Kidney capillary endothelial cell (primary cell): Measurements from ENCODE around the gene SHANK1.

Source experiments
- DNase-seq: peaks from one replicate; pipeline ENCODE4 v3.0.0-alpha.2; 2018; ENCODE audit warnings: low spot score

The SHANK1 gene

DNA sequence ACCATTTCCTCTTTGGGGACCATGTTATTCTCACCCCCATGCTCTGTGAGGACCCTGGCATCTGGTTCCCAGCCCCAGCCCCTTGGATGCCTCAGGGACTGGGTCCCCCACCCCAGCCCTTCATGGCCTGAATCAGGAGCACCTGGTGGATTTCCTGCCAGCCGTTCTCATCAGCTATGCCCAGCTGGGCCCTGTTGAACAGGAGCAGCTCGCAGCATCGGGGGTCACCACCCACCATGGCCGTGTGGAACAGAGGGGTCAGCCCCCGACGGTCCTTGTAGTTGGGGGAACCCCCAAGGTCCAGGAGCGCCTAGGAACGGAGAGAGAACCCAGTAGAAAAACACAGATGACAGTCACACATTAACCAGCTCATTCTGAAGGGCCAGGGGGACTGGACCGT lies 7.8 kb downstream of the SHANK1 start:
- no peak for DNase-seq

DNA sequence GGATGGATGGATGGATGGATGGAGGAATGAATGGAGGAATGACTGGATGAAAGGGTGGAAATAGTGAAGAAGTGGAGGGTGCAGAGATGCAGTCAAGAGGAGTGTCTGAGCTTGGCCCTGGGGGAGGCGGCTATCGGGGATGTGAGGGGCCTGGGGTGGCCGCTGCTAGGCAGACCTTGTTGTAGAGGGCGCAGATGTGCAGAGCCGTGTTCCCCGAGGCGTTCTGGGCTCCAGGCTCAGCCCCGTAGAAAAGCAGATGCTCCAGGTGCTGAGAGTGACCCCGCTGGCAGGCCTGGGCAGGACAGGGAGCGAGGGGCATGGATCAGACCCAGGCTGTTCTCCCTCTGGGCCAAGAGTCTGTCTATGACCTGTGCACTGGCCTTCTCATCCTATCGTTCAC lies 8.4 kb downstream of the SHANK1 start:
- DNase-seq, result no peak

DNA sequence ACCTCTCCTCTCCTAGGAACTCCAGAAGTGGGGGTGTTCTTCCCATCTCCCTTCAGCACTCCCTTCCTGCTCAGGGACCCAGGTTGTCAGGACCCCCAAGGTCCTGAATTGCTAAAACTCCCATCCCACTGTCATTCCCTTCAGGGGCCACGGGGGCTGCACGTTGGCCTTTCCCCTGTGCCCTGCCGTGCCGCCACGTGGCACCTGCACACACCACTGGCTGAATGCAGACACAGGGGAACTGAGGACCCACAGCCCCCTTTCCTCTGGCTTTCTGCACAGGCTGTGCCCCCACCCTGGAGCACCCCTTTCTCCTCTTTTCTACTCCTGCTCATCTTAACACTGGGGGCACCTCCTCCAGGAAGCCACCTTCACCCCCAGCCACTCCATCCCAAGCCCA lies 9.0 kb downstream of the SHANK1 start:
- no peak for DNase-seq

DNA sequence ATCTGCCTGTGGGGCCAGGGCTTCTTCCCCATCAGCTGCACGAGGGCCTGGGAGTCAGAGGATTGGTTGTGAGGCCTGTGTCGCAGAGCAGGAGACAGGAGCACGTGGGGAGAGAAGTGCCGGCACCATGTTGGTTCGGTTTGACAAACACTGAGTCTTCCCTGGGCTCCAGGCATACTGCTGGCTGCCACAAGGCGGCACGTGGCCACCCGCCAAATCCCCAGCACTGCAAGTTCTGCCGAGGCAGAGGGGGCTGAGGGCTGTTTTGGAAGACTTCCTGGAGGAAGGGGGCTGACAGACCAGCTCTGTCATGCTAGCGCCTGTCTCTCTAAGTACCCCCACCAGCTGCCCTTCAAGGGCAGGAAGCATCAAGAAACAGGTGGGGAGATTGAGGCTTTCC lies 9.5 kb downstream of the SHANK1 start:
- no peak for DNase-seq

DNA sequence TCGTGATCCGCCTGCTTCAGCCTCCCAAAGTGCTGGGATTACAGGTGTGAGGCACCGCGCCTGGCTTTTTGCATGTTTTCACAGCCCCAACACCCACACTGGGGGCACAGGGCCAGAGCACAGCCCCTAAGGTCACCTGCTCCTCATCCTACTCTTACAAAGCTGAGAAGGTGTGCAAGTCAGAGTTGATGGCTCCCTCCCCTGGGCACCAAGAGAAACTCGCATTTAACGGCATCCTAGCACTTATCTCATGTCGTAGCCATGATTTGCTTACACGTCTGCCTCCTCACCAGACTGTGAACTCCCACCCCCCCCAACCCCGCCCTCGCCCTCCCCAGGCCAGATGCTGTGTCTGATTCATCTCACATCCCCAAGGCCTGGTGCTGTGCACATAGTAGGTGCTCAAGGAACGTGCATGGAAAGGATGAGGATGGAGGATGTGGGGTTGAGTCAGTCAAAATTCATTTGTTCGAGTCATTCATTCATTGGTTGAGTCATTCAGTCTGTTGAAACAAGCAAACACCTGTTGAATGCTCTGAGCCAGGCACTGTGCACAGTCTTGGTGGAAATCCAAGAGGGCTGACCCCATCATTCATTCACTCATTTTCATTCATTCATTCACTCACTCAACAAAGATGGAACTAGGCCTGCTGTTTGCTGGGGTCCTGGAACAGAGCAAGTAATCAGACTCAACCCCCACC lies 11.3 kb downstream of the SHANK1 start:
- no peak for DNase-seq

DNA sequence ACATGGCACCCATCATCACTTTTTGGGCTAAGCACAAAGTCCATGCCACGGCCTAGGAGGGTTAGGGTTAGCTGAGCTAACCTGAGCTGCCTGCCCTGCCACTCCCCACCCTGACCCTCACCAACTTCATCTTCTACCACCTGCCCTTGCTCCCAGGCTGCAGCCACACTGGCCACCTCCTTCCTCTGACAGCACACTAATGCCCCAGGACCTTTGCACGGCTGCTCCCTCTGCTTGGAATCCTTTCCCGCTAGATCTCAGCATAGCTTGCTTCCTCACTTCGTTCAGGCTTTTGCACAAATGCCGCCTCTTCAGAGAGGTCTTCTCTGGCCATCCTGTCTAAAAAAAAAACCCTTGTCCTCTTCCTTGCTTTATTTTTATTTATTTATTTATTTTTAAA lies 13.2 kb downstream of the SHANK1 start:
- no peak for DNase-seq

DNA sequence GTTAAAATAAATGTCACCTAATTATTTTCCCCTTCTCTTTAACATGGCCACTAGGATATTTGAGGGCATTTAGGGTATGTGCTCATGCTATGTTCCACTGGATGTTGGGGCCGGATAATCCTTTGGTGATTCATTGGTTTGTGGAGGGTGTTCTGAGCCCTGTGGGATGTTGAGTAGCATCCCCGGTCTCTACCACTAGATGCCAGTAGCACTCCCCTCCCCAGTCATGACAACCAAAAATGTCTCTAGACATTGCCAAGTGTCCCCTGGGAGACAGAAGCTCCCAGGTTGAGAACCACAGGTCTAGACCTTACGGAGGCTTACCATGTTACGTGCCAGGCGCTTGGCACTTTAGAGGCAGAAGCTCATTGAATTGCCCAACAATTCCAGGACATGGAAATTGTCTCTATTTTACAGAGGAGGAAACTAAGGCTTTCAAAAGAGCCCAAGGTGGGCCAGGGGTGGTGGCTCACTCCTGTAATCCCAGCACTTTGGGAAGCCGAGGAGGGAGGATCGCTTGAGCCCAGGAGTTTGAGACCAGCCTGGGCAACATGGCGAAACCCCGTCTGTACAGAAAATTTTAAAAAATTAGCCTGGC lies 14.1 kb downstream of the SHANK1 start:
- DNase-seq, result peak; percentile 84

DNA sequence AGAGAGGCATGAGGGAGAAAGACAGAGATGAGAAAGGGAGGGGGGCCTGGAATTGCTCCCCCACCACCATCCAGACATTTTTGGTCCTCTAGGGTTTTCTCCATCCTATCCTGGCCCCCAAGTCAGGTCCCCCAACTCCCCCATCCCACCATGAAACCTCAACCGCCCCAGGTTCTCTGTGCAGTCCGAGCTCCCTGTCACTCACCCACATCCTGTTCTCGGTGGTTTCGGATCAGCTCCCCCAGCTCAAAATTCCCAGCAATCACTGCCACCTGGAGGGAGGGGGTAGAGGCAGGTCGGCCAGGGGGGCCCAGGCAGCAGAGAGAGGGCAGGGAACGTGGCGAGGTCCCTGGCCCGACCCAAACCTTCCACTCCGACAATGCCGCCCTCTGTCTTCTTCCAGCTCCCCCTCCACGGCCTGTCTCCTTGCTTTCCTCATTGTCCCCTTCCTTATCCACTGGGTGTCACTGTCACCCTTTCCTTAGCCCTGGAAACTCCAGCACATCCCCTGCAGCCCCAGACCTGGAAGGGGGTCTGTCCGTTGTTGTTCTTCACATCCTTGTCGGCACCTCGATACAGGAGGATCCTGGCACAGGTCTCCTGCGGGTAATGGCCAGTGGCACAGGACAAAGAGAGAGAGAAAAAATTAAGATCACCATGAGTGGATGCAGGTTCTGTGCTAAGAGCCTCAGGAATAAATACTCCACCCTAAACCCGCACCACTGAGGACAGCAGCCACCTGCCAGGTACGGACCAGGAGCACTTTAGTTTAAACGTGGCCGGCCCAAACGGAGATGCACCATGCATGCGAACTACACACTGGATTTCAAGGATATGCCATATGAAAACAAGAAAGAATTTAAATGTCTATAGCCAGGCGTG lies 15.4 kb downstream of the SHANK1 start:
- DNase-seq, result peak; percentile 49

DNA sequence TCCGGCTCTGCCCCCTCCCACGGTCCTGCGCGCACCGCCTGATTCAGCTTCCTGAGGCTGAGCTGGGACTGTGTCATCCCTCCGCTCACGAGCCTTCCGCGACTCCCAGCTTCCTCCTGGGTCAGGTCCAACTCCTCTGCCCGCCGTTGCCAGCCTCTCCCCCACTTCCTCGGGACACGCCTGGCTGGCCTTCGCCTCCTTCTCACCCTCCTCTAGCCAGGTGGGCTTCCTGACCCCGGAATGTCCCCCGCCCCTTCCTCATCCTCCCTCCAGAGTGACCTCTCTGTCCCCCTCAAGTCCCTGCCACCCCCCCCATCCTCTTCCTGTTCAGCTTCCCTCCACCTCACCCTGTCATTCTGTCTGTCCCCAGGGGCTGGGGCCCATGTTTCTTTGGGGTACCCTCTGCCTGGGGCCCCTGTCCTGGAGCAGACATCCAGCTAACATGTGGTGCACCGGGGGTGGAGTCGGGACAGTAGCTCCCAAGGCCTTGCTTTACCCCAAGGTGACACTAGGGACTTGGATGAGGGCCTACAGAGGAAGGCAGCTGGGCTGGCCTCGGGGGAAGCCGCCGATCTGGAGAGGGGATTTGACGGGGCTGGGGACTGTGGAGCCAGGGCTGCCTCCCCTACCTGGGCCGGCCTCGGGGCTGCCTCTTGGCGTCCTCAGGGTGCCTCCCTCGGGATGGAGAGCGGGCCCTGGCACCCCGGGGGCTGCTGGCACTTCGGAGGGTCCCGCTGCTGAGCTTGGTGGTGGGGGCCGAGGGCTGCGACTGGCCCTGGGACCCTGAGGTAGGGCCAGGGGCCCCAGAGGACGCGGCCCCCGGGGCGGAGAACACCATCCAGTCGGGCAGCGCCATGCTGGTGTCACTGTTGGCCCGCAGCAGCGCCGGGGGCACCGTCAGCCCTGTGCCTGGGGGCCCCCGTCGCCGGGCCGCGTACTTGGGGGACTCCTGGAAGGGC lies 16.5 kb downstream of the SHANK1 start:
- peak; percentile 89 for DNase-seq

DNA sequence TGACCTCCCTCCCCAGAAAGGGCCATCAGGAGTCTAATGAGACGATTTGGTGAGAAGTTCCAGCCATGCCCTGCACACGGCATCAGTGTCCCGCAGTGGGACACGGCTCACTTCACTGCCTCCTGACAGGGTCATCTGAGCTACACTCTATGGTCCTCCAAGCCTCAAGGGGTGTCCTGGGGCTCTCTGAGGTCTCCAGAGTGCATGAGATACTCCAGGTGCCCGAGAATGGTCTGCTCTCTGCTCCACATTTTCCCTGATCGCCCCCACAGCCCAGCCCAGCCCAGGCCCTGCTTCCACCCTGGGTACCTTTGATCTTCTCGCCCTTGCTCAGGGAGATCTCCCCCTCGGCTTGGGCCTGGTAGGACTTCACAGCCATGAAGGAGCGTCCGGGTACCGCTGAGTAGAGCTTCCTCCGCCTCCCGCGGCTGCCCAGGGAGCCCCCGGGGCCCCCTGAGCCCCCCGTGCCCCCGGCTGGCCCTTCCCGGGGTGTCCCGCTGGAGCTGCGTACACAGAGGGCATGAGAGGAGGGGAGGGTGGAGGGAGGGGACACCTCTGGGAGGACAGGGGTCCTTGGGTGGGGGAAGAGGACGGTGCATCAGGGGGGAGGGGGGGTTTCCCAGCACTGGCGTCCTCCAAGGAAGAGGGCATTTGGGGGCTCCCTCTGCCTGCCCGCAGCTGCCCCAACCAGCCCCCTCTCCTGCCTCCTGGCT lies 17.3 kb downstream of the SHANK1 start:
- DNase-seq, result no peak

DNA sequence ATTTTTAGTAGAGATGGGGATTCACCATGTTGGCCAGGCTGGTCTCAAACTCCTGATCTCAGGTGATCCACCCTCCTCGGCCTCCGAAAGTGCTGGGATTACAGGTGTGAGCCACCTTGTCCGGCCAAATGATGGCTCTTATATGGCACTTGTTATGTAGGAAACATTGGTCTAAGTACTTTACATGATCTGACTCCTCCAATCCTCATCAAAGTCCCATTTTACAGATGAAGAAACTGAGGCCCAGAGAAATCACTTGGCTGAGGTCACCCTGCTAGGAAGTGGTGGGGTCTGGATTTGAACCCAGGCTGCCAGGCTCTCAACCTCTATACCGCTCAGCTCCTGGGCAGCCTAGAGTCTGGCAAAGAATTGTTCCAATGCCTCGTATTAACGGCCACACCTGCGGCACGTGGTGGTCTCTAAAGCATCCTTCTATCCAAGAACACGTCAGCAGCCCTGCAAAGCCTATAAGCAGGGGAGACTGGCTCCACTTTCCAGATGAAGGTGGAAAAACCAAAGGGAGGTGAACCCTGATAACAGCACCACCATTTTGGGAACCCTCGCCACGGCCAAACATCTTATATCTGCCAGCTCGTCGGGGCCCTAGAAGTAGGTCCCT lies 18.1 kb downstream of the SHANK1 start:
- DNase-seq, result no peak

DNA sequence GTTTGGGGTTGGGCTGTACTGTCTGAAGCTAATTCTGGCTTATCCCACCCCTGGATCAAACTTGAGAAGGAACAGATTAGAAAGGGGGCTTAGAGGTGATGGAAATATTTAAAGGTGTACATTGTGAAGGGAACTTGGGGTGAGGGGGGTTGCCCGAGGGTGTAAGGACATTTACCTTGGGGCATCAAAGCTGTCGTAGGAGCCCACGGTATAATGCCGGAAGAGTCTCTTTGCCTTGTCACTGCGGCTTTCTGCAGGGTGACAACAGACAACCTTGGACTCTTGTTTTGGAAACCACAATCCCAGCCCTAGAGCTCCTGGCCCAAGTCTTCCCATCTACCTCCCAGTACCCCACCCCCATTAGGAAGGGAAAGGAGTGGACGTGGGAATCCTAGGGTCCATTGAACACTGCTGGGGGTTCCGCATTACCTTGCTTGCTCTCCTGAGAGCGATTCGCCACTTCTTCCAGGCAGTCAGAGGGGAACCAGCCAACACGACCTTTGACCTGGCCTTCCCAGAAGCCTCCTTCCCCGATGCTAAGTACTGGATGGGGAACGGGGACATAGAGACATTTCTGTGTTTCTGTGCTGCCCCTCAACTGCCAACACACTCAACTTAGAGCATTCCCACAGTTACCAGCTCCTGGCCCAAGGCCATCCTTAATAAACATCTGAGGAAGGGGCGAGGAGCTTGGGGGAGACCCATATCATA lies 22.0 kb downstream of the SHANK1 start:
- DNase-seq, result no peak

DNA sequence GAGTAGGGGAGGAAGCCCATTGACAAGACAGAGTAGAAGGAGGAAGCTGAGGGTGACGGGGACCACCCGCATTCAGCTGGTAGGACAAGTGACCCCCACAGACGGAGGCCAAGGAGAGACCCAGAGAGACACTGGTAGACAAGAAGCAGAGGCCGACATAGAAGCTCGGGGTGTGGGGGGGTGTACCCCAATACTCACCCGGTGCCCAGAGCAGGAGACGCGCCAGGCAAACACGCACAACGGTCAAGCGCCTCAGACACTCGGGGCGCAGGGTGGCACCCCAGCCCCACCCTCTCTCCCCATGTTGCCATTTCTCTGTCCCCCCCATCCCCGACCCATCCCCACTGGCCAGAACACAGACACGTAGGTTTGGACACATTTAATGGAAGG lies 23.5 kb downstream of the SHANK1 start:
- no peak for DNase-seq

DNA sequence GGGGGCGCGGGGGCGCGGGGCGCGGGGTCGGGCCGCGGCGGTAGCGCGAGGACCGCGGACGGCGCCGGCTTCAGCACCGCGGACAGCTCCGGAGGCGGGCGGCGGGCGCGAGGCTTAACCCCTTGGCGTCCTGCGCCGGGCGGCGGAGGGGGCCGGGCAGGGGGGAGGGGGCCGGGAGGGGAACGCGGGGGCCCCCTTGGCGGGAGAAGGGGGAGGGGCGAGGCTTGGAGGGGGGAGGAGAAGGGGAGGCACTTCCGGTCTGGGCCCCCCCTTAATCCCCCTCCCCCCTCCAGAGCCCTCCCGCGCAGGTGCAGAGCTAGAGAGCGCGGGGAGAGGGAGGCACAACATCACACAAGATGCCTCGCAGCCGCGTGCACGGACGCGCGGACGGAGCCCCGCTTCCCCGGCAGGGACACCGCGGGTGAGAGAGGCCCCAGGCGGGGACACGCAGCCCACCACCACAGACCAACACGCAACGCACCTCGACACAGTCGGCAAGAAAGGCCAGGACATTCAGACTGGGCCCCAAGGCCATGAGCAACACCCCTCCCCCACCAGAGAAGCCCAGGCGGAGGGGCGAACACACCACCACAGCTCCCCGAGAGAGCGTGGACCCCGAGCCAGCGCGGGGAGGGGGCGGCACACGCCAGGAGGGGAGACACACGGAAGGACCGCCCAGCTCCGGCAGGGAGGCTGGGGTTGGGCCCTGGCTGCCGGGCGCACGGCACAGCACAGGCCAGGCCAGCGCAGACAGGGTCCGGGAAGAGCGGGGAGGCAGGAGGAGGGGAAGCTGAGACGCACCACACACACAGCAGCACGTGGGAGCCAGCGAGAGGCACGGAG lies 24.1 kb downstream of the SHANK1 start:
- DNase-seq, result no peak

DNA sequence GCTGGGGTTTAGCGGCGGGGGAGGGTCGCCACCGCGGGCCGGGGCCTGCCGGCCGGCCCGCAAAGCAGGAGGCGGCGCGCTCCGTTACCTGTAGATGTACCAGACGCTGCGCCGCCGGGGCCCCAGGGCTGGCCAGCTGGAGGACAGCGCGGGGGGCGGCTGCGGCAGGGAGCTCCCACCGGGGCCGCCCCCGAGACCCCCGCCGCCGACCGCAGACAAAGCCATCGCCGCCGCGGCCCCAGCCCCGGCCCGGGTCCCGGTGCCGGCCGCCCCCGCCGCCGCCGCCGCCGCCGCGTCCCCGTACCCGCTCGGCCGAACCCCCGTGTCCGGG lies 24.8 kb downstream of the SHANK1 start:
- no peak for DNase-seq

DNA sequence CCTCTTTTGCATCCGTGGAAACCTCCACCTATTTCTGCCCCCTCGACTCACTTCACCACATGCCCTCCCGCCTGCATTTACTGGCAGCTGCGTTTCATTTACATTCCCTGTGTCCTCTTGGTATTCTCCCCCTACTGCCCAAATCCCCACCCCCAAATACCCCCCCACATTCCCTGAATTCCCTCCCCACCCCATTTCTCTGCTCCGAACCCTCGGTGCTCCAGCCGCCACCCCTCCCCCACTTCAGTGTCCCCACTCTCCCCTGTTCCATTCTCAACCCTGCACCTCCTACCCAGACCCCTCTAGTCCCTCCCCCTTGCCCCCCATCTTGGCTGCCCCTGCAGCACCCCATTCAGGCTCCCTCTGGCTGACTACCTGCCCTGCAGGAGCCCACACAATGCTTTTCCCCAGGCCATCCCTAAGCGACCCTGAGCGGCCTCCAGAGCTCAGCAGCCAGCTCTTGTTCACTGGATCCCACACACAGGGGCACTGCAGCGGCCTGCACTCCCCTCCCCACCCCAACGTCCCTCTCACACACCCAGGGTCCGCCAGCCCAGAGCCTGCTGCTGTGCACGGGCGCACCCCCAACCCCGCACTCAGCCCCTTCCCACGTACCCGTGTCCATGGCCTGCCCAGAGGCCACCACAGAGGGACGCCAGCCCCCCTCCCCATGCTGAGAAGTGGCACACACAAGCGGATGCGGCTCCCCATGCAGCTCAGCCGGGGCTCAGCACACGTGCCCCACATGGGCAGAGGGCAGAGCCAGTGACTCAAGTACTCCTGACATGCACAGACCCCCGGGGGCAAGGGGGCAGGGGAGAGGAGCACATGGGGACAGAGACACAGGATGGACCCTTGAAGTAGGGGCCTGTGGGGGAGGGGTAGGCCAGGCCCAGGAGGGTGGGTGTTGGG lies 26.3 kb downstream of the SHANK1 start:
- DNase-seq, result no peak

DNA sequence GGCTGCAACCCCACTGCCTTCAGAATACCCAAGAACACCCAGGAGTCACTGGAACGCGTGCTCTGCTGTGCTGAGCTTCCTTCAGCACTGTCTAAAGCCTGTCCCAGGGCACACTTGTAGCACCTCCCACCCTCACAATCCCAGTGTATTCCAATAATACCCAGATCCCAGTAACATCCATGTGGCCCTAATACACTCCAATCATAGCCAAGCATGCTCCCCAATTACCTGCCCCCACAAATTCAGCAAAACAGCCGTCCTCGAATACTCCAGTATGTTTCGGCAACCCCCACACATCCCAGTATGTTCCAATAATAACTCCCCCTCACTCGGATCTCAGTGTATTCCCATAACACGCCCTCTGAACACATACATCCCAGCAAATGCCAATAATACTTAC lies 29.2 kb downstream of the SHANK1 start:
- DNase-seq, result no peak

DNA sequence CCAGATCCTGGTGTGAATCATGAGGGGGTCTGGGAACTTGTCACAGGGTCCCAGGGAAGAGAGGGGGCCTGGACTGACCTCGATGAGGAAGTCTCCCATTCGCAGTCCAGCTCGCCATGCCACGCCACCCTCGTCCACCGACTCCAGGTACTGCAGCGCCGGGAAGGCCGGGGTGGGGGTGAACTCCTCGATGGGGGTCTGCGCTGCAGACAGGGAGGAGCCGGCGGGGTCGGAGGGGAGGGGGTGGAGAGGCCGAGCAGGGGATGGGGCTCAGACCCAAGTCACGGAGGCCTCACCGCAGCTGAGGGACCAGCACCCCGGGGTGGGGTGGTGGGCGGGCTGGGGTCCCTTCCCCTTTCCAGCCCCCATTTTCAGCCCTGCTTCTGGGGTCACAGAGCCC lies 30.8 kb downstream of the SHANK1 start:
- DNase-seq, result no peak
